ENCODE results near the gene HECW1.

Gene HECW1

DNA sequence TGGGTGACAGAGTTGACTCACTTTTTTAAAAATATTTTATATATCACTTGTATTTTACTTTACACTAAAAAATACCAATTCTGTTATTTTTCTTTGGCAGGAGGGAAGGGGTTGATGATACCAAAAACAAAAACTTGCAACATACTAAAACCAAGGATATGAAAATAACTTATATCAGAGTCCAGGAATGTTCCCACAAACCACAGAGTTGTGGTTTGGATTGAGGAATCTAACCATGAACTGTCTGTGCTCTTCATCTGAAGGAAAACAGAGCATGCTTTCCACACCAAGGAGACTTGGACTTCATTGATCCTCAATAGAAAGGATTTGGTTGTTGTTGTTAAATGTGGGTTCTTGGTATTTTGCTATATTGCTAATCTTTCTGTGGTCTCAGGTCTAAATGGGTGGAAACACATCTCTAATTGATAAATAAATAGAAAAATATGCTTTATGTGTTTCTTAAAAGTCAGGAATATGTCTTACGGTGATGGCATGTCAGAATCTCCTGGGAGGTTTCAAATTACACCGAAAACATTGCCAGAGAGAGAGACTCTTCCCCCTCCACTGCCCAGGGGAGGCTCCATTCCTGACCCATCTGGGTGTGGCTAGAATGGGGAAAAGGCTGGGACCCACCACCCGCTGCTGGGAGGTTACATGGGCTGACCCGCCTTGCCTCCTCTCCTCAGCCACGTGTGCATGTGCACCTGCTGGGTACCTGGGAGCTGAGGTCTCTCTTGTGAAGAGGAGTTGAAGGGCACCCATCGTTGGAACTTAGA, 423.6 kb downstream of the HECW1 start:
- DNase-seq (ENCODE audit: low read depth, low spot score), result peak; percentile 87

DNA sequence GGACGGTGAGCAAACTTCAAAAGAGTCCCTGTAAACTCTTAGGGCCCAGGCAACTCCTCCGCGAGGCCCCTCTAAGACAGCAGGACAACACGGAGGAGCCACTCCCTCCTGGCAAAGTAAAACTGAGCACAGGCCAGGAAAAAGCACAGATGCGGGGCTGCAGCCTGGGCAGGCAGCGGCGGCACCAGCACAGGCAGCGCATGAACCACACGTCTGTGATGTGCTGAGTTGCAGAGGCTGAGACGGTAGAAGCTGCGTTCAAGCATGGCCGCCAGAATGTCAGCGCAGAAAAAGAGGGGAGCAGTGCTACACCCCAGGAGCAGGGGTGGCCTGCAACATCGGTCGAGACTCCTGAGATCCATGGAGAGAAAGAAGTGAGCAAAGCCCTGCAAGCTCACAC, 424.3 kb downstream of the HECW1 start:
- DNase-seq (ENCODE audit: low read depth, low spot score), result no peak

DNA sequence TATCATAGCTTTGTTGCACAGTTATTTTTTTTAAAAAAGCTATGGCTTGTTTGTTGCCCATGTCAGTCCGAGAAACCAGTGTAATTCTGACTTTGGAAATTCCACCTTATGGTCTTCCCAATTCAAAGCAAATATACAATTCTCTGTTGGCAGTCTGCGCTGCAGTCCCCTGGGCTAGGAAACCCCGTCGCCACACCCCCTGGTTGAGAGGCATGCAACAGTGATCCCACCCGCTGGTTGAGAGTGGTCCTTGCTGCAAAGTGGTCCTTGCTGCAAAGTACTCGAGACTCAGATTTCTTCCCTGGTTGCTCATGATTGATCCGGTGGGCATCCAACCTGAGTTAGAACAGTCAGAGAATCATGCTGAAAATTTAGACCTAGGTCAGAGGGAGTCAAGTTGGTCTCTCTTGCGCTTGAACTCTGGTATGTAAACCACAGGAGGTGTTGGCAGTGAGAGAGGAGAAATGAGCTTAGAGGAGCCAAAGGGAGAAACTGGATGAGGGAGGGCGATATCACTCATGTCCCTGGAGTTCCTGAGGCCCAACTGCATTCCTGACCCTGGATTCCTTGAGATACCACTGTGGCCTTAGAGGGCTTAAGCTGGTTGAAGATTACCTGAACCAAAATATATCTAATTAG, 425.4 kb downstream of the HECW1 start:
- peak; percentile 65 for DNase-seq (ENCODE audit: low read depth, low spot score)

DNA sequence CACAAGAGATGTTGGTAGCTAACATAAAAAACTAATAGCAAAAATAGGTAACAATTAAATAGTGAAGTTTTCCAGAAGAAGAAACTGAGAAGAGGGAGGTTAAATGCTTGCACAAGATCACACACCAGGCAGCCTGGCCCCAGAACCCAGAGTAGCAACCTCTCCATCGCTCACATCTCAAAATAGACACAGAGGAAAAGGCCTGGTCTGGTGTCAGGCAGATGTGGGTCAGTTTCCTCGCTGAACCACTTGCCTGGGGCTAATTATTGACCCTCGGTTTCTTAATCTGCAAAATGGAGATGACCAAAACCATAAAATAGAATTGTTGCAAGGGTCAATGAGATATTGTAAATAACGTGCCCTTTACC, 425.9 kb downstream of the HECW1 start:
- DNase-seq (ENCODE audit: low read depth, low spot score), result no peak

DNA sequence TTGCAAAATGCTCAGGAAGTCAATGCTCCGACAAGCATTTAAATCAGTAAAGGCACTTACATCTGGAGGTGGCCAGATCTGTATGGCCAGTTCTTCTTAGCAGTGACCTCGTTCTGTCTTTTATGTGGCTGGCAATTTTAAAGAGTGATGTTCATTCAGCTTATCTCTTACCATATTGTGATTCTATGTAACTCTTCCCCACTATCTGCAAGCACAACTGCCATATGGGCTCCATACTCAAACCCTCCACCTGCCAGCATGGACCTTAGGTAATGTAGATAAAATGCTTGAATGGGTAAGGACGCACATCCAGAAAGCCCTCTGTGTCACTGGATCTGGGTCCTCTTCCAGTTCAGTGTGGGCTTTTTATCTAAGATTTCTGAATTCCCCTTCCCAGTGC, 428.0 kb downstream of the HECW1 start:
- no peak for DNase-seq (ENCODE audit: low read depth, low spot score)

DNA sequence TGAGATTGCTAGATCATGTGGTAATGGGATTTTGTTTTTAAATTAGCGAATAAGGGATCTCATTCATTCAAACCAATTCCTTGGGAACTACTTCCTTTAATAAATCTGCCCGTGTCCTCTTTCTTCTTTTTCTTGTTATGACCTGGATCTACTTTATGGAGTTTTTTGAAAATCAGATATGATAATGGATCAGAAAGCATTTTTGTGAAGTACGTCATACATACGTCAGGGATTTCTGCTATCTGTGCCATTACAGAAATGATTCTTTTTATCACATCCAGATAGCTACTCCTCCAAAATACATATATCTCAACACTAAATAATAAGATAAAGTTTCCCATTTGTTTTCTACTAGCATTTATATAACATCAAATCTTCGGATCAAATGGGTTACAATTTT, 430.3 kb downstream of the HECW1 start:
- DNase-seq (ENCODE audit: low read depth, low spot score), result no peak

DNA sequence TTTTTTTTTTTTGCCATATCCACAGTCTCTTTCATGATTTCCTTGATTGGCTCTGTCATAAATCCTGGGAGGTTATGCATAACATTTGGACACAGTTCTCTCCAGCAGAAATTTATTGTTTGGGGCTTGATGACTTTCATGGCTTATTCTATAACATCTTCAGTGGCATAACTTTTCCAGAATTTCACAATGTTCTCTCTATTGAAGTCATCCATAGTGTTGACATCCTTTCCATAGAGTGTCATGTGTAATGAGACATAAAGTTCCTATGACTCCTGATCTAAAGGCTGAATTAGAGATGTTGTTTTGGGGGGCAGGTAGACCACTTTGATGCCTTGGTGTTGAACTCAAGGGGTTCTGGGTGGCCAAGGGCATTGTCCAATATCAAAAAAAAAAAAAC, 433.8 kb downstream of the HECW1 start:
- DNase-seq (ENCODE audit: low read depth, low spot score), result no peak

DNA sequence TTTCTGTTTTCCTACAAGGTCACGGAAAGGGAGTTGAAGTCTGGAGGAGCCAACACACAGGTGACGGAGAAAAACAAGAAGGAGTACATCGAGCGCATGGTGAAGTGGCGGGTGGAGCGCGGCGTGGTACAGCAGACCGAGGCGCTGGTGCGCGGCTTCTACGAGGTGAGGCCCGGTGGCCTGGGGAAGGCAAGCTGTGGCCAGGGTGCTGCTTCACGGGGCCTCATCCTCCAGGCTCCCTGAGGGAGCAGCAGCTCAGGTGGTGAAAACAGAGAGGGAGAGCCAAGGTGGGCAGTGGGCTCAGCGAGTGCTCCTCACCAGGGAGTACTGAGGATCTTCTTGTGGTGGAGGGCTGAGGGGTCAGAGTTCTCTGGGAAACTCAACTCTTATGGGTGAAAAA, 438.0 kb downstream of the HECW1 start:
- no peak for DNase-seq (ENCODE audit: low read depth, low spot score)

DNA sequence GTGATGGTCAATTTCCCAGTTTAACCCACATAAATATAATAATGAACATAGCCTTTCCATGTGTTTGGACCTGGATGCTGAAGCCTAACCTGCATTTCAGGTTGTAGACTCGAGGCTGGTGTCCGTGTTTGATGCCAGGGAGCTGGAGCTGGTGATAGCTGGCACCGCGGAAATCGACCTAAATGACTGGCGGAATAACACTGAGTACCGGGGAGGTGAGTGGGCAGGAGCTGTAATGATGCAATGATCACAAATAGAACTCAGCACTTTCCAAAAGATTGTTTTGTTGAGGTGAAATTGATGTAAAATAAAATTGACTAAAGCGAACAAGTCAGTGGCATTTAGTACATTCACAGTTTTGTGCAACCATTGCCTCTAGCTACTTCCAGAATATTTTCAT, 439.7 kb downstream of the HECW1 start:
- DNase-seq (ENCODE audit: low read depth, low spot score), result no peak

DNA sequence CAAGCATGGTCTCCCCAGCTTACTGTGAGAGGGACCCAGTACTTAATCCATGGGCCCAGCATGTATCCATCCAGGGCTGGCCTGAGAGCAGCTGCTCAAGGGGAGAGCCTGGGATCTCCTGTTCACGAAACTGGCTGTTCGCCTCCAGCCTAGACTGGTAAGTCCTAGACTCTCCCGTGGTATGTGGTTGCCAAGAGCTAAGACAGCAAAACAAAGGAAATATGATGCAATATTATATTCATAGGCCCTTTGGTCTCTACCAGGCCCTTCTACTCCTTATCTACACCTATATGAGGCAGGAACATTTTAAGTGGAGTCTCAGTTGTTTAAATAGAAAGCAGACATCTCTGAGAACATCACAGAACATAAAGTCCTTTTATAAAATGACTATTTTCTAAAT, 441.6 kb downstream of the HECW1 start:
- no peak for DNase-seq (ENCODE audit: low read depth, low spot score)

DNA sequence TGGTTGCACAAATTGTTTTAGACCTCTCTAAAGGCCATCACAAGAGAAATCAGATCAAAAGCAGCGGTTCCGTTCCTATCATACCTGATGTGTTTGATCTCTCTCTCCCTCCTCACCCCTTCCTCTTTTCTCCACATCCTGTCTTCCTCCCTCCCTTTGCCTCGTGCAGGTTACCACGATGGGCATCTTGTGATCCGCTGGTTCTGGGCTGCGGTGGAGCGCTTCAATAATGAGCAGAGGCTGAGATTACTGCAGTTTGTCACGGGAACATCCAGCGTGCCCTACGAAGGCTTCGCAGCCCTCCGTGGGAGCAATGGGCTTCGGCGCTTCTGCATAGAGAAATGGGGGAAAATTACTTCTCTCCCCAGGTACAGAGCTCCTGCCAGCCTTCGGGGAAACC, 442.0 kb downstream of the HECW1 start:
- no peak for DNase-seq (ENCODE audit: low read depth, low spot score)

DNA sequence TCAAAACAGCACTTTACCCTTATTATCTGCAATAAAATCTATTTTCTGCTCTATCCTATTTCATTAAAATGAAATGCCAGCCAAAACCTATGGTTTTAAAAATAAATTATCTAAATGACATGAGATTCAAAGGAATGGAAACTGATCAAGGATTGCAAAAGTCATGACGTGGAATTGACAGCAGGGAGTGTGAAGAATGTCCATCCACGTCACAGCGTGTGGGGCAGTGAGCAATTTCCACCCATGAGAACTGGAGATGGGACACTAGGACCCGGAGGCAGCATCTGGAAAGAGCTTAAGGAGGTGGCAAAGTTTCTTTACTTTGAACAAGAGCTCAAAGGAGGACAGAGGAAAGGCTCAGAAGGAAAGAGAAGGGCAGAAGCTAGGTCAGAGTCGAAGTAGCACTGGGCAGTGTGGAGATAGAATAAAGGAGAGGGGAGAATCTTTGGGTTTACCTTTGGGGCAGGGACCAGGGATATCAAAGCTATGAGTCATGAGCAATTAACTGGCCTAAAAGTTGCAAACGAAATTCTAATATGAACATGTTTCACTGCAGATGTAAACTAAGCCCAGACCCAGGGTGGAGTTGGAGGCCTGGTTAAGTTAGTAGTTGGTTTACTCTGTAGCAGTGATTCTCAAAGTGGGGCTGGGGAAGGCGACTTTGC, 445.5 kb downstream of the HECW1 start:
- no peak for DNase-seq (ENCODE audit: low read depth, low spot score)

DNA sequence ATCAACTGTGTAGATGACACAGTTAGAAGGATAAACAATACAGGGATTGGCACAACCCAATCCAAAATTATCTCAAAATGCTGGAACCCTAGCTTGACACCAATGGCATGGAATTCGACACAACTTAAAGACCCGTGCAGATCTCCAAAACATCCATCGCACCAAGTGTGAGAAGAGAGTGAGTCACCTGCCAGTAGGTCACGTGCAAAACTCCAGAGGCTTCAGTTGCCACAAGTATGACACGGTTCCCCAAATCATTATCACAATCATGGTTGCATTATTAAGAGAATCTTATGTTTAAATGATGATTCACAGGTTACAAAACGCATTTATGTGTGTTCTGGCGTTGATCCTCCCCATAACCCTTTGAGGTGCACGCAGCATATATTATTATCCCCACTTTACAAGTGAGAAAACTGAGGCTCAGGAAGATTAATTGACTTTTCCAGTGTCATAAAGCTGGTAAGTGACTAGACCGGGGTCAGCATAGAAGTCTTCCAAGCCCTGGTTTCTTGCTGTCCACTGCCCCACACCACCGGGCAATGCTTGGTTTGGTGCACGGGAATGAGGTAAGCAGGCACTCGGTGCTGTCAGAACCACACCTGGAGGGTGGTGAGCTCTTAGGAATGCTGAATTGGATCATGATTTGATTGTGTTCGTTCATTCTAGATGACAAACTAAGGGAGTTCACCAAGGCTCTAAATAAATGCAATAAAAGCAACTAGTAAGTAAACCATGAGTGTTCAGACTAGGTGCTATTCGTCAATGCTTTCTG, 446.9 kb downstream of the HECW1 start:
- no peak for DNase-seq (ENCODE audit: low read depth, low spot score)

DNA sequence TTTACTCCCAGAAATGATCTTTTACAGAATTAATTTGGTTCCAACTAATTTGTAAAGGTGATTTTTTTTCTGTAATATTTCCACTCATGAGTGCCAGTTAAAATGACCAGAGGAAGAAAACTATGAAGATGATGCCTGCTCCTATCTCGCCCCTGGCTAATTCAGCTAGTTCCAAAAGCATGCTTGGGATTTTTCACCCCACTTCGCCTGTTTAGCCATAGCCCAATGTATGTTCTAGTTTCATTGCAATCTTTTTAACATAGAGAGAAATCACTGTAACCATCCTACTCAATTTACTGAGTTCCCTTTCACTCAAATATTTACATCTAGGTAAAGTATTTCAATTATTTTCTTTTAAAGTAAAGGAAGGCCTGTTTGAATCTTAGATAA, 447.5 kb downstream of the HECW1 start:
- no peak for DNase-seq (ENCODE audit: low read depth, low spot score)

DNA sequence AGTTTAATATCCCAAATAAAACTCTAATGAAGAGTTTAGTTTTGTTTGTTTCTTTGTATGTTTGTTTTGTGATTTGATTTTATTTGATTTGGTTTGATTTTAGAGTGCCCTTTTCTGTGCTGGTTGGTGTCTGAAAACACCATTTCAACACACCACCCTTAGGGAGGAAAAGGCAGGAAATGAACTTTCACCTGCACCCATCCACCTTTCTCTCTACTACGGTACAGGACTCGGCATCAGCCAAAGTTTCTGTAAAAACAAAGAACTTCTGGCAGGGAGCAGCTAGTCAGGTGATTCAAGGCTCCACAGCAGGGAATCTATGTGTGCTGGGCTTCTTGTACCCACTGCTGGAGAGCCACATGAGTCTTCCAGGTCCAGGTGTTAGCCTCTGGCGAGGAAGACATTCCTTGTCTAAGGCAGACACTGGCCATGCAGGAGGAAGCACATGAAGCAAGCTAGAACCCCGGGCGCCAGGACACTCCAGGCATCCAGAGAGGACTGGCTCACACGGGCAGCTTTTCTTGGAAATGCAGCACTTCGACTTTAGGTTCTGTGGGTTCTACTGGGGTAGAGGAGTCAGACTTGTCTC, 448.4 kb downstream of the HECW1 start:
- DNase-seq (ENCODE audit: low read depth, low spot score), result no peak

DNA sequence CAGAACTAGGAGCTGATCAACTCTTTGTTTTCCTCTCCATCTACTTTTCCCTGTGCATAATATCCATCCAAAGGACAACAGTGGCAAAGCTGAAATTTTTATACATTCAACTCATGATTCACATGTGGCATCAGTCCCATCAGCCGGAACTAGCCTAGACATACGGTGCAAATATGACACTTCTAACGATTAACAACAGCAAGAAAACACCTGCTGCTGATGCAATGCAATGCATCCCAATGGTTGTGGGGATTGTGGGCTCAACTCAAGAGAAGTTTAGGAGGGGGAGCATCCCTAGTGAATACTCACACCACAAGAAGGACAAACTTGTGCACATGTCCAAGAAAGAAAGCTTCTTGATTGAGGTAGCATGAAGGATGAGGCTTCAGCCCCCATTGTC, 449.9 kb downstream of the HECW1 start:
- no peak for DNase-seq (ENCODE audit: low read depth, low spot score)

DNA sequence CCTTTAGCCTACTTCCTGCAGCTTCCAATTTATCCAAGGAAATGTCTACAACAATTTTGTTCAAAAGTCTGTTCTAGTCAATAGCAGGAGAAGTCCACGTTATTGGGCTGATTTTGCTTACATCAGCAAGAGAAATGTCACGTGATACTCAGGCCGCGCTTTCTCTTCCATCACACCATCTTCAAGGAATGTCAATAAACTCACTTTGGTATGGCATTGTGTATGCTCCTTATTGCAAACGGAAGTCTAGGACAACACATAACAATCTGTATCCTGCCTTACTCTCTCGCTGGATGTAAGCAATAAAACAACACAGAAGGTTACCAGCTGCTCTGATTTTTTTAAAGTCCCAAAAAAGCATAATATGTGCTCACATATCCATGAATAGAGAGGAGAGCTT, 453.3 kb downstream of the HECW1 start:
- no peak for DNase-seq (ENCODE audit: low read depth, low spot score)

DNA sequence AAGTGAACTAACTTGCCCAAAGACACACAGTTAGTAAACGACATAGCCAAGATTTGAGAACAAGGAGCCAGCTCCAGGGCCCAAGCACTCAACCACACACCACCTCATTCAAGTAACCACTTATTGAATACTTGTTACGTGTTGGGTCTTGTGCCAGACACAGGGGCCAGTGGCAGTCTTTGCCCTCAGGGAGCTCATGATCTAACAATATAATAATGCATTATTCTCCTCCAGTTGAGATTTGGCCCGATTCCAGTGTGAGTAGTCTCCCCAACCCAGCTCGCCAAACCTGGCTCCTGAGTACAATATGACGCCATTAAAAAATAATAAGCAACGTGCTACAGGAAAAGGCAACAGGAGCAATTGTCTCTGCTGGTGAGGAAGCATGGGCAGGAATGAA, 456.1 kb downstream of the HECW1 start:
- peak; percentile 60 for DNase-seq (ENCODE audit: low read depth, low spot score)

DNA sequence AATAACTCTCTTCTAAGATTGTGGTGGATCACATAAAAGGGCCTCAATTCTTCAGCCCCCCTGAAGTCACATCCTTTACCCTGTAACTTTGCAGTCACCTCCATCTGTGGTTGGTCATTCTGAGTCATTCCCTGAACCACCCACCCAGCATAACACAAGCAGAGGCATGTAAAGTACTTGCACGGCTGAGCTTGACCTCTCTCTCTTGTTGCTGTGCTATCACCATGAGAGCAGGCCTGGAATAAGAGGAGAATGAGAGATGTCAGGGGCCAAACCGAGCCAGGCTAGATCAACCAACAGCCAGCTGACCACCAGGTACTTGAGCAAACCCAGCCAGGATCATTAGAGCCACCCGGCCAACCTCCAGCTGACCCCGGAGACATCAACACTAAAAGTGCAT, 457.0 kb downstream of the HECW1 start:
- peak; percentile 82 for DNase-seq (ENCODE audit: low read depth, low spot score)

DNA sequence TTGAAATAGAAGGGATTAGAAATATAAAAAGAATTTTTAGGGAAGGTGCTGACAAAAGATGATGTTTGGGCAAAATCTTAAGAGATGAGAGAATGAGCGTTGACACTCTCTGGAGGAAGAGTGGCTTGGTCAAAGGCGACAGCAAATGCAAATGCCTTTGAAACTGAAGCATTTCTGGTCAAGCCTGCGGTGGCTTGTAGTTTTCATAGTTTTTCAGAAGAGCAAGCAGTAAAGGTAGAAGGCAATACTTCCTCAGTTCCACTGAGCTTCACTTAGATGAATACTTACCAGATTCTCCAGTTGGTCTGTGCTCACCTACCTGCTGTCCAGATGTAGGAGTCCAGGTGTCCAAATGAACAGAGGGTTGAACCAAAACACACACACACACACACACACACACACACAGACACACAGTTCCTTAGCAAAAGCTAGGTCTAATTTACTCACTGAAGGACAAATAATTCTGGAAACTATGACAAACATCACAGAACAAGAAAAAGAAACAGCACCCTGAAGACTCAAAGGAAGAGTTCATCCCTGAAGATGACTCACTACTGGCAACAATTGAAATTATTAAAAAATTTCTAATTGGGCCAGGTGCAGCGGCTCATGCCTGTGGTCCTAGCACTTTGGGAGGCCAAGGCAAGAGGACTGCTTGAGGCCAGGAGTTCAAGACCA, 458.4 kb downstream of the HECW1 start:
- no peak for DNase-seq (ENCODE audit: low read depth, low spot score)

DNA sequence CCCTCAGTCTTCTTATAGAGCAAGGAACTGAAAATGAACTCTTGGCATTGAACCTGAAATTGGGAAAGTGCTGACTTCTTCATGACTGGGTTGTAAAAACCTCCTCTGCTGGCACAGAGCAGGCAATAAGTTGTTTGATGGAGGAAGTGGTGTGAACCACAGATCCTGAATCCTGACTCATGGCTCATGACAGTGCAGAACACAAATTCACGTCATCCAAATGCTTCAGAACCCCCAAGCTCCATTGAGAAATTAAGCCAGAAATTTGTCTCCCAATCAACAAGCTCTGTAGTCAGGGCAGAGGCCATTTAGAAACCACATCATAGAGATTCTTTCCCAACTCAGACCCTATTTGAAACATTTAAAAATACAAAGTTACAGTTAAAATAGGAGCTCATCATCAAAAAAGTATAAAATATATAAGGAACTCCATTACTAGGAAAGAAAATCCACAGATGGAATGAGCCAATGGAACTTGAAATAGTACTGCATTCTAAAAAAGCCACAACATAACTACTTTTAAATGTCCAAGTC, 460.1 kb downstream of the HECW1 start:
- DNase-seq (ENCODE audit: low read depth, low spot score), result peak; percentile 97
